Kidney epithelial cell (primary cell): ENCODE measurements around the gene RND2. TPM values are rescaled to one million over a fixed set of nuclear protein-coding genes. Genes with fewer than 3 reads are reported as not detected.

Source experiments
- DNase-seq: peaks from one replicate; pipeline ENCODE4 v3.0.0-alpha.2; 2010; ENCODE audit warnings: low read depth
- H3K27me3 ChIP-seq: 2 replicates; pipeline ENCODE4 v1.6.0; 2011; ENCODE audit warnings: low read length; ENCODE audit not compliant: control insufficient read depth, insufficient read depth
- H3K36me3 ChIP-seq: 2 replicates; pipeline ENCODE4 v1.5.1; 2011; ENCODE audit warnings: low read length; ENCODE audit not compliant: control insufficient read depth, insufficient read depth
- H3K4me3 ChIP-seq: 2 replicates; pipeline ENCODE4 v1.5.1; 2011; ENCODE audit warnings: low read depth, mild to moderate bottlenecking, control low read depth, low read length
- total RNA-seq: library from RNA; depleted of rRNA; stranded (reverse); fragments of >200 nt; gene quantifications from 2 replicates; pipeline ENCODE4 v1.2.3, GENCODE V29; 2015
- TF ChIP-seq, protein P1 (sequence below): IDR thresholded peaks from 2 replicates; pipeline ENCODE4 v1.5.1; 2011; ENCODE audit warnings: mild to moderate bottlenecking, moderate library complexity, low read length, control low read depth, inconsistent platforms; ENCODE audit not compliant: insufficient read depth, poor library complexity, severe bottlenecking

Gene RND2
- total RNA-seq, 1 donor from 2014 or later = 0.63 TPM

DNA sequence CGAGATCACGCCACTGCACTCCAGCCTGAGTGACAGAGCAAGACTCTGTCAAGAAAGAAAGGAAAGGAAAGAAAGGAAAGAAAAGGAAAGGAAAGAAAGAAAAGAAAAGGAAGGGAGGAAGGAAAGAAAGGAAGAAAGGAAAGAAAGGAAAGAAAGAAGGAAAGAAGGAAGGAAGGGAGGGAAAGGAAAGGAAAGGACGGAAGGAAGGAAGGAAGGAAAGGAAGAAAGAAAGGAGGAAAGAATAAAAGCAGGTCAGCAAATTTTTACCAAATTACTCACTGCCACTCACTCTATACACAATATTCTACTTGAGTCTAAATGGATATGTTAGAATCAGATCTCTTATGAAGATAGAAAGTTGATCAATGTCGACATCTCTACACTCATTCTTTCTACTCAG lies 49.8 kb downstream of the RND2 start:
- H3K4me3 ChIP-seq = no peak overlapping the region
- DNase-seq = no peak
- TF ChIP-seq, protein P1, sequence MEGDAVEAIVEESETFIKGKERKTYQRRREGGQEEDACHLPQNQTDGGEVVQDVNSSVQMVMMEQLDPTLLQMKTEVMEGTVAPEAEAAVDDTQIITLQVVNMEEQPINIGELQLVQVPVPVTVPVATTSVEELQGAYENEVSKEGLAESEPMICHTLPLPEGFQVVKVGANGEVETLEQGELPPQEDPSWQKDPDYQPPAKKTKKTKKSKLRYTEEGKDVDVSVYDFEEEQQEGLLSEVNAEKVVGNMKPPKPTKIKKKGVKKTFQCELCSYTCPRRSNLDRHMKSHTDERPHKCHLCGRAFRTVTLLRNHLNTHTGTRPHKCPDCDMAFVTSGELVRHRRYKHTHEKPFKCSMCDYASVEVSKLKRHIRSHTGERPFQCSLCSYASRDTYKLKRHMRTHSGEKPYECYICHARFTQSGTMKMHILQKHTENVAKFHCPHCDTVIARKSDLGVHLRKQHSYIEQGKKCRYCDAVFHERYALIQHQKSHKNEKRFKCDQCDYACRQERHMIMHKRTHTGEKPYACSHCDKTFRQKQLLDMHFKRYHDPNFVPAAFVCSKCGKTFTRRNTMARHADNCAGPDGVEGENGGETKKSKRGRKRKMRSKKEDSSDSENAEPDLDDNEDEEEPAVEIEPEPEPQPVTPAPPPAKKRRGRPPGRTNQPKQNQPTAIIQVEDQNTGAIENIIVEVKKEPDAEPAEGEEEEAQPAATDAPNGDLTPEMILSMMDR = no peak
- no peaks in the 10 kb centered on the region for H3K27me3 ChIP-seq
- H3K36me3 ChIP-seq = peaks cover 1% of the 10 kb centered on the region

DNA sequence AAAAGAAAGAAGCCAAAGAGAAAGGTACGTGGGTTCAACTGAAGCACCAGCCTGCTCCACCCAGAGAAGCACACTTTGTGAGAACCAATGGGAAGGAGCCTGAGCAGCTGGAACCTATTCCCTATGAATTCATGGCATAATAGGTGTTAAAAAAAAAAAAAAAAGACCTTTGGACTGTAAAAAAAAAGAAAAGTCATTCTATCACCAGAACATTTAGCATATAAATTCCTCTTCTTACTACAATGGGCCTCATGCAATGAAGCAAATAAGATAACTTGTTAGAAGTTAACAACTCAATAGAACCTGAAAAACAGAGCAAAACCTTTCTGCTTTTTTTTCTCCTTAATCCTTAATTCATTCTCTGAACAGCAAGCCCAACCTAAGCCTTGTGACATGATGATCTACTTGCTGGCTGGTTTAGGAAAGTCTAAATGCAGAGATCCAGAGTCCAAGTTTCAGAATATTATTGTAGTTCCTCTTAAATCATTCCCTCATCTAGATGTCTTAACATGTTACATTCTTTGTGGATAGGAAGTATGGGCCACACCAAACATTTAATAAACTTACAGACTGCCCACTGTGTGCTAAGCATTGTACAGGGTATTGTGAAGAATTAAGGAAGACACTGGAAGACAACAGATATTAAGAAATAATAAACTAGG lies 54.7 kb downstream of the RND2 start:
- no peaks in the 10 kb centered on the region for H3K27me3 ChIP-seq
- no peak for DNase-seq
- TF ChIP-seq, protein P1 = no peak
- peaks cover 1% of the 10 kb centered on the region for H3K36me3 ChIP-seq
- no peak overlapping the region for H3K4me3 ChIP-seq

Other genes starting within 250 kb of the RND2 start
- gene WNK4, start 244.6 kb upstream of the RND2 start, total RNA-seq = 0.67 and 0.96 TPM in 2 replicates
- 48.3 and 49.4 TPM in 2 replicates for gene COA3, start 226.5 kb upstream of the RND2 start, total RNA-seq
- 0.21 TPM in 1 of 2 replicates, not detected in the other for gene CNTD1, start 226.4 kb upstream of the RND2 start, total RNA-seq
- 100 and 112 TPM in 2 replicates for gene BECN1, start 200.9 kb upstream of the RND2 start, total RNA-seq
- 164 and 182 TPM in 2 replicates for gene PSME3, start 191.8 kb upstream of the RND2 start, total RNA-seq
- 2.7 and 3.7 TPM in 2 replicates for gene AOC2, start 180.7 kb upstream of the RND2 start, total RNA-seq
- 0.08 and 0.55 TPM in 2 replicates for gene AOC3, start 174.0 kb upstream of the RND2 start, total RNA-seq
- not detected in 2 replicates for gene G6PC1, start 124.4 kb upstream of the RND2 start, total RNA-seq
- gene AARSD1, start 60.8 kb upstream of the RND2 start, total RNA-seq = 33.6 and 40.0 TPM in 2 replicates
- gene PTGES3L, start 45.2 kb upstream of the RND2 start, total RNA-seq = 1.2 and 1.6 TPM in 2 replicates
- 13.2 and 20.1 TPM in 2 replicates for gene RUNDC1, start 44.7 kb upstream of the RND2 start, total RNA-seq
- gene RPL27, start 26.8 kb upstream of the RND2 start, total RNA-seq = 1,478 and 1,940 TPM in 2 replicates
- gene IFI35, start 18.4 kb upstream of the RND2 start, total RNA-seq = 9.7 and 11.5 TPM in 2 replicates
- gene VAT1, start 2.8 kb upstream of the RND2 start, total RNA-seq = 398 and 429 TPM in 2 replicates
- gene BRCA1, start 100.1 kb downstream of the RND2 start, total RNA-seq = 9.3 and 11.4 TPM in 2 replicates
- 60.5 and 64.1 TPM in 2 replicates for gene NBR1, start 146.0 kb downstream of the RND2 start, total RNA-seq
- gene TMEM106A, start 186.6 kb downstream of the RND2 start, total RNA-seq = 4.0 and 5.6 TPM in 2 replicates
- not detected in 2 replicates for gene CCDC200, start 203.4 kb downstream of the RND2 start, total RNA-seq
- gene RNU2-1, start 208.7 kb downstream of the RND2 start, total RNA-seq = not detected in 2 replicates